Smooth muscle cell (in vitro differentiated cells): ENCODE measurements around the gene CCDC186. TPM values are rescaled to one million over a fixed set of nuclear protein-coding genes. Genes with fewer than 3 reads are reported as not detected.

Experiments
- DNase-seq: peaks from one replicate; lab custom pipeline; 2025; ENCODE audit not compliant: unreplicated experiment; lab: John Stamatoyannopoulos, UW
- H2AFZ ChIP-seq: fragments of 200-600 bp; sonication (generic); 2 replicates; pipeline ENCODE4 v1.6.0; 2016; ENCODE audit warnings: antibody characterized with exemption, low read depth, mild to moderate bottlenecking
- H3F3A ChIP-seq: fragments of 200-600 bp; sonication (generic); 2 replicates; pipeline ENCODE4 v1.6.0; 2017; ENCODE audit warnings: antibody characterized with exemption, low read depth
- H3K27ac ChIP-seq: fragments of 200-600 bp; sonication (generic); 2 replicates; pipeline ENCODE4 v1.5.1; 2016; ENCODE audit warnings: low read depth, mild to moderate bottlenecking
- H3K27me3 ChIP-seq: fragments of 200-600 bp; sonication (generic); 2 replicates; pipeline ENCODE4 v1.6.1; 2016; ENCODE audit warnings: low read depth, mild to moderate bottlenecking
- H3K36me3 ChIP-seq: fragments of 200-600 bp; sonication (generic); 2 replicates; pipeline ENCODE4 v1.5.1; 2016; ENCODE audit warnings: low read depth
- H3K4me1 ChIP-seq: fragments of 200-600 bp; sonication (generic); 2 replicates; pipeline ENCODE4 v1.5.1; 2016; ENCODE audit warnings: low read depth
- H3K4me2 ChIP-seq: fragments of 200-600 bp; sonication (generic); 2 replicates; pipeline ENCODE4 v1.6.0; 2016; ENCODE audit warnings: mild to moderate bottlenecking
- H3K4me3 ChIP-seq: fragments of 200-600 bp; sonication (generic); 2 replicates; pipeline ENCODE4 v1.5.1; 2016; ENCODE audit warnings: mild to moderate bottlenecking
- H3K79me2 ChIP-seq: fragments of 200-600 bp; sonication (generic); 2 replicates; pipeline ENCODE4 v1.6.0; 2016; ENCODE audit warnings: low read depth, mild to moderate bottlenecking
- H3K9ac ChIP-seq: fragments of 200-600 bp; sonication (generic); 2 replicates; pipeline ENCODE4 v1.6.0; 2016; ENCODE audit warnings: low read depth
- H3K9me3 ChIP-seq: fragments of 200-600 bp; sonication (generic); replicated peaks from 2 replicates; pipeline ENCODE4 v1.5.1; 2016; ENCODE audit warnings: low read depth
- H4K20me1 ChIP-seq: fragments of 200-600 bp; sonication (generic); 2 replicates; pipeline ENCODE4 v1.6.0; 2016; ENCODE audit warnings: low read depth
- CTCF ChIP-seq: fragments of 200-600 bp; sonication (generic); IDR thresholded peaks from 2 replicates; pipeline ENCODE4 v1.5.1; 2017; ENCODE audit warnings: borderline replicate concordance, mild to moderate bottlenecking, antibody characterized with exemption; ENCODE audit not compliant: insufficient read depth, poor library complexity, severe bottlenecking
- WGBS: methylation state at CpG from one replicate; pipeline ENCODE4 v1.1.7; 2016; ENCODE audit warnings: low lambda C conversion rate; 5-methylcytosine and 5-hydroxymethylcytosine counted together
- microRNA counts: library from miRNA; unstranded; fragments of <30 nt; microRNA quantifications from one replicate; lab custom pipeline; 2016
- polyA plus RNA-seq: library from polyadenylated mRNA; unstranded; fragments of >200 nt; fragmentation: Nextera tagmentation; extraction: Ambion mirVana; gene quantifications from 2 replicates; pipeline ENCODE4 v1.2.1, GENCODE V29; 2016
- small RNA-seq: library from RNA; depleted of rRNA; stranded (forward); fragments of <200 nt; gene quantifications from one replicate; pipeline ENCODE3, GENCODE V24; 2014
- total RNA-seq: library from RNA; depleted of rRNA; stranded (reverse); fragments of >200 nt; gene quantifications from 2 replicates; pipeline ENCODE4 v1.2.3, GENCODE V29; 2014

The CCDC186 gene
- total and polyA plus RNA-seq, 2 experiments from 2014 or later = 14.6 to 27.9 TPM

DNA sequence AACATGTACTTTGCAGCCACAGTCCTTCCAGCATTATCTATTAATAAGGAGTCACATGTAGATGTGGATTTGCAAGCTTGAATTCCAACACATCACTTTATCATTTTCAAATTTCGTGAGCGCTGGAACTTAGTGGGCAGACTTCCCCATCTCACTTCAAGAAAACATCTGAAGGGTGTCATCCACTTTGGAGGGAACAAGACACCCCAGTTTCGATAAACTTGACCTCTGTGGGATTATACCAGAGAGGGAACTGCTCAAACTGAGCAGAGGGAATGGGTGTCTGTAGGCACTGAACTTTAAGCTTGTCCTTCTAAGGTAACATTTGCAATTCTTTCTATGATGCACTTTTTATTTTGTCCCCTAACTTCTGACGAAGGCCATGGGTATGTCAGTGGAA lies 102.8 kb downstream of the CCDC186 start:
- no peak overlapping the region for H3K27ac ChIP-seq
- H3K9ac ChIP-seq = no peak overlapping the region
- H3K4me2 ChIP-seq = no peak overlapping the region
- no peak overlapping the region for H2AFZ ChIP-seq
- TF ChIP-seq CTCF = no peak
- 85% methylated on average over 4 of the region's 4 CpGs for WGBS
- H4K20me1 ChIP-seq = no peaks in the 10 kb centered on the region
- no peaks in the 10 kb centered on the region for H3K27me3 ChIP-seq
- no peaks in the 10 kb centered on the region for H3K36me3 ChIP-seq
- H3K79me2 ChIP-seq = no peaks in the 10 kb centered on the region
- H3K4me3 ChIP-seq = no peak overlapping the region
- no peaks in the 10 kb centered on the region for H3K9me3 ChIP-seq
- no peaks in the 10 kb centered on the region for H3K4me1 ChIP-seq
- H3F3A ChIP-seq = no peaks in the 10 kb centered on the region
- no peak for DNase-seq

MicroRNAs encoded within 50 kb of the gene (microRNA counts, 767-probe panel; counts per million panel counts)
- 183 counts per million for microRNA hsa-miR-2110 (lab: Ali Mortazavi, UCI)

Small RNA genes lying within 50 kb of the gene (small RNA-seq; reads per million reads assigned to genes)
- gene RF02277 = not detected
- not detected for gene RNU6-709P

Other genes with a start within 250 kb of the CCDC186 start
- gene ADRB1, start 130.3 kb downstream of the CCDC186 start, total RNA-seq = not detected in 2 replicates
- gene ADRB1, start 130.3 kb downstream of the CCDC186 start, polyA plus RNA-seq = not detected in 2 replicates
- gene TDRD1, start 5.2 kb upstream of the CCDC186 start, total RNA-seq = not detected in 2 replicates
- 0.08 TPM in 1 of 2 replicates, not detected in the other for gene TDRD1, start 5.2 kb upstream of the CCDC186 start, polyA plus RNA-seq
- gene VWA2, start 65.1 kb upstream of the CCDC186 start, total RNA-seq = 0.36 TPM in 2 replicates
- 0.06 and 0.70 TPM in 2 replicates for gene VWA2, start 65.1 kb upstream of the CCDC186 start, polyA plus RNA-seq
- 36.7 and 47.2 TPM in 2 replicates for gene AFAP1L2, start 230.3 kb upstream of the CCDC186 start, total RNA-seq
- gene AFAP1L2, start 230.3 kb upstream of the CCDC186 start, polyA plus RNA-seq = 35.4 and 43.3 TPM in 2 replicates